Astrocyte (in vitro differentiated cells and primary cell): Measurements from ENCODE around the gene UNCX.

Experiments
- EZH2 ChIP-seq: IDR thresholded peaks from 2 replicates; pipeline ENCODE4 v1.6.1; 2012; ENCODE audit warnings: mild to moderate bottlenecking, low read length, inconsistent platforms; ENCODE audit not compliant: insufficient read depth
- TF ChIP-seq, protein P1 (sequence below): IDR thresholded peaks from 2 replicates; pipeline ENCODE4 v1.5.1; 2011; ENCODE audit warnings: low read depth, mild to moderate bottlenecking, inconsistent platforms, low read length, moderate library complexity; ENCODE audit not compliant: insufficient read depth

DNA sequence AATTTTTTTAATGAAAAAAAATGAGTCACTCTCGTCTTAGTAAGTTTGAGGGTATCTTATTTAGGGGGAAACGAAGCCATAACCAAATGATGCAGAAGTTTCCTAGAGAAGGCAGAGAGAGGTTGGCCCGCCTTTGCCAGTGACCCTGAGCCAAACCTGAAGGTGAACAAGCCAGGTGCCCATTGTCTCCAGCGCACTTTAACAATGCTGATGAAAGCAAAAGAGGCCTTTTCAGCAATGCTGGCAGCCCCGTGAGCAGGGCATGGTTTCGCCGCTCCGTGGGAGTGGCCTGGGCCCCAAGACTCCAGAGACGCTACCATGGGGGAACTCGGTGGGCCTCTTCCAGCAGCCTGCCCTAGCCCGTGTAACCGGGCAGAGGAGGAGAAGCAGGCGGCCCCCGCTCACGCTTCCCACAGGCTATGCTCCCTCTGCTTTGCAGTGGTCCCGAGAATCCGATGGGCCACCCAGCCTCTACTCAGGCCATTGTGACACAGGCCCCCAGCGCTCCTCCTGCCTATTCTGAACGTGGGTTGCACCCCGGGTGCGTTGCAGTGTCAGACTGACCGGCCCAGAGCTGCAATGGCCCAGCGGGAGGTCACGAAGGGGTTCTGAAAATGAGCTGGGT lies 14.0 kb upstream of the UNCX start:
- TF ChIP-seq, protein P1, sequence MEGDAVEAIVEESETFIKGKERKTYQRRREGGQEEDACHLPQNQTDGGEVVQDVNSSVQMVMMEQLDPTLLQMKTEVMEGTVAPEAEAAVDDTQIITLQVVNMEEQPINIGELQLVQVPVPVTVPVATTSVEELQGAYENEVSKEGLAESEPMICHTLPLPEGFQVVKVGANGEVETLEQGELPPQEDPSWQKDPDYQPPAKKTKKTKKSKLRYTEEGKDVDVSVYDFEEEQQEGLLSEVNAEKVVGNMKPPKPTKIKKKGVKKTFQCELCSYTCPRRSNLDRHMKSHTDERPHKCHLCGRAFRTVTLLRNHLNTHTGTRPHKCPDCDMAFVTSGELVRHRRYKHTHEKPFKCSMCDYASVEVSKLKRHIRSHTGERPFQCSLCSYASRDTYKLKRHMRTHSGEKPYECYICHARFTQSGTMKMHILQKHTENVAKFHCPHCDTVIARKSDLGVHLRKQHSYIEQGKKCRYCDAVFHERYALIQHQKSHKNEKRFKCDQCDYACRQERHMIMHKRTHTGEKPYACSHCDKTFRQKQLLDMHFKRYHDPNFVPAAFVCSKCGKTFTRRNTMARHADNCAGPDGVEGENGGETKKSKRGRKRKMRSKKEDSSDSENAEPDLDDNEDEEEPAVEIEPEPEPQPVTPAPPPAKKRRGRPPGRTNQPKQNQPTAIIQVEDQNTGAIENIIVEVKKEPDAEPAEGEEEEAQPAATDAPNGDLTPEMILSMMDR = no peak
- no peak for TF ChIP-seq EZH2
